Ectodermal cell (in vitro differentiated cells): Measurements from ENCODE around the gene MYL7.
"Not testable (repeated sequence)": the region's sequence is repeated elsewhere in the genome, so short reads cannot be mapped to it uniquely, and the experiment has no call there.

Experiments used
- H3K27ac ChIP-seq: 2 replicates; pipeline ENCODE4 v1.7.0; 2013; ENCODE audit warnings: mild to moderate bottlenecking, low read depth, low read length; ENCODE audit not compliant: insufficient read depth, poor library complexity, severe bottlenecking
- H3K27me3 ChIP-seq: 2 replicates; pipeline ENCODE4 v1.7.0; 2013; ENCODE audit warnings: mild to moderate bottlenecking, low read length; ENCODE audit not compliant: insufficient read depth, control insufficient read depth, poor library complexity, severe bottlenecking
- H3K36me3 ChIP-seq: one replicate; pipeline ENCODE4 v1.7.0; 2013; ENCODE audit warnings: low read length; ENCODE audit not compliant: control insufficient read depth, insufficient read depth
- H3K4me1 ChIP-seq: one replicate; pipeline ENCODE4 v1.7.0; 2013; ENCODE audit warnings: low read length; ENCODE audit not compliant: control insufficient read depth, insufficient read depth
- H3K4me3 ChIP-seq: 2 replicates; pipeline ENCODE4 v1.7.0; 2013; ENCODE audit warnings: low read depth, low read length, control low read depth; ENCODE audit not compliant: insufficient read depth
- H3K9me3 ChIP-seq: 2 replicates; pipeline ENCODE4 v1.7.0; 2013; ENCODE audit warnings: mild to moderate bottlenecking, low read length, moderate library complexity; ENCODE audit not compliant: control insufficient read depth
- WGBS, 2 experiments: methylation state at CpG; one replicate each; pipeline ENCODE4 v1.1.7; 2013; ENCODE audit warnings: missing lambda C conversion rate in 2 of 2; 5-methylcytosine and 5-hydroxymethylcytosine counted together

The MYL7 gene

GRCh38 chr7:44128721-44129582 lies 12.2 kb downstream of the MYL7 start:
- WGBS, 2 experiments, result 82 to 88% methylated on average over 6 of the region's 6 CpGs
- Histone ChIP-seq H3K36me3 (no peaks in the 10 kb centered on the region), H3K4me3 (no peak overlapping the region), H3K27me3 (peaks cover 12% of the 10 kb centered on the region), H3K27ac (no peak overlapping the region), H3K4me1 (no peaks in the 10 kb centered on the region), H3K9me3 (no peaks in the 10 kb centered on the region)

- H3K27me3 ChIP-seq, result peaks cover 13% of the 10 kb centered on the region
- H3K4me3 ChIP-seq, result no peak overlapping the region
- no peaks in the 10 kb centered on the region for H3K36me3 ChIP-seq
- H3K27ac ChIP-seq, result no peak overlapping the region
- no peaks in the 10 kb centered on the region for H3K9me3 ChIP-seq
- H3K4me1 ChIP-seq, result peaks cover under 1% of the 10 kb centered on the region
Measured at GRCh38 chr7:44127161-44127560, 14.0 kb downstream of the MYL7 start.

- not testable (repeated sequence) for H3K27ac ChIP-seq, H3K4me1 ChIP-seq, H3K9me3 ChIP-seq, H3K4me3 ChIP-seq, H3K36me3 ChIP-seq
- H3K27me3 ChIP-seq, result peaks cover 13% of the 10 kb centered on the region
- 90 to 93% methylated on average over 4 of the region's 4 CpGs for WGBS, 2 experiments
Measured at GRCh38 chr7:44126574-44126973, 14.6 kb downstream of the MYL7 start.

- H3K27me3 ChIP-seq, result peaks cover 13% of the 10 kb centered on the region
- peaks cover 3% of the 10 kb centered on the region for H3K4me1 ChIP-seq
- H3K27ac ChIP-seq, result no peak overlapping the region
- no peaks in the 10 kb centered on the region for H3K9me3 ChIP-seq
- H3K4me3 ChIP-seq, result no peak overlapping the region
- H3K36me3 ChIP-seq, result no peaks in the 10 kb centered on the region
- 89 to 95% methylated on average over 6 of the region's 6 CpGs for WGBS, 2 experiments
Measured at GRCh38 chr7:44124822-44125202, 16.3 kb downstream of the MYL7 start.

GRCh38 chr7:44123190-44124003 lies 17.7 kb downstream of the MYL7 start, which contains the start of gene POLD2:
Gene POLD2 (minus strand): TSS chr7:44123548. CDS start chr7:44122053, 1,495 bp downstream.
- Histone ChIP-seq H3K27ac (no peak within 1 kb of the TSS), H3K9me3 (no peaks in the 10 kb centered on the region), H3K4me1 (peaks cover 3% of the 10 kb centered on the region), H3K4me3 (peak within 1 kb of the TSS; percentile 81), H3K27me3 (peaks cover 13% of the 10 kb centered on the region), H3K36me3 (peaks cover 7% of the 10 kb centered on the region)
- WGBS, 2 experiments, result 0% methylated on average over 86 of the region's 86 CpGs

- Histone ChIP-seq H3K4me3 (peak overlapping the region; percentile 81), H3K4me1 (peaks cover 3% of the 10 kb centered on the region), H3K27me3 (peaks cover 13% of the 10 kb centered on the region), H3K36me3 (peaks cover 7% of the 10 kb centered on the region), H3K27ac (no peak overlapping the region), H3K9me3 (no peaks in the 10 kb centered on the region)
- WGBS, 2 experiments, result 24 to 25% methylated on average over 1 of the region's 1 CpG
Measured at GRCh38 chr7:44122529-44122928, 18.6 kb downstream of the MYL7 start.

- Histone ChIP-seq H3K4me3 (no peak overlapping the region), H3K27me3 (peaks cover 13% of the 10 kb centered on the region)
Measured at GRCh38 chr7:44121761-44122420, 19.2 kb downstream of the MYL7 start.

GRCh38 chr7:44120395-44120794 lies 20.7 kb downstream of the MYL7 start:
- peaks cover 12% of the 10 kb centered on the region for H3K36me3 ChIP-seq
- no peaks in the 10 kb centered on the region for H3K9me3 ChIP-seq
- 91 to 93% methylated on average over 6 of the region's 6 CpGs for WGBS, 2 experiments
- no peak overlapping the region for H3K4me3 ChIP-seq
- peaks cover 13% of the 10 kb centered on the region for H3K27me3 ChIP-seq
- peaks cover 3% of the 10 kb centered on the region for H3K4me1 ChIP-seq
- H3K27ac ChIP-seq, result no peak overlapping the region

More at GRCh38 chr7:44121761-44122420, 19.2 kb downstream of the MYL7 start:
- H3K4me1 ChIP-seq, result peaks cover 3% of the 10 kb centered on the region
- no peaks in the 10 kb centered on the region for H3K9me3 ChIP-seq
- no peak overlapping the region for H3K27ac ChIP-seq
- H3K36me3 ChIP-seq, result peaks cover 7% of the 10 kb centered on the region
- WGBS, 2 experiments, result 93 to 96% methylated on average over 12 of the region's 12 CpGs

GRCh38 chr7:44119829-44120380 lies 21.2 kb downstream of the MYL7 start:
- 96 to 97% methylated on average over 8 of the region's 8 CpGs for WGBS, 2 experiments
- Histone ChIP-seq H3K27me3 (peaks cover 9% of the 10 kb centered on the region), H3K4me3 (no peak overlapping the region), H3K36me3 (peaks cover 12% of the 10 kb centered on the region), H3K4me1 (peaks cover 3% of the 10 kb centered on the region), H3K9me3 (no peaks in the 10 kb centered on the region), H3K27ac (no peak overlapping the region)
